PC-9 (cell line): Measurements from ENCODE around the gene COL23A1. TPM values are rescaled to one million over a fixed set of nuclear protein-coding genes. Genes with fewer than 3 reads are reported as not detected.
A peak's percentile ranks its signal among the peaks of the same experiment; 100 is the strongest.

Experiments
- BruUV-seq: library from RNA; stranded (reverse); fragments of 400-500 nt; replicated peaks from 2 replicates; lab custom pipeline; 2021; lab: Mats Ljungman, UMichigan
- CTCF ChIA-PET: fragments of 300-600 bp; sonication (Branson Sonifier 250); formaldehyde crosslinking; loops from one replicate; lab custom pipeline; 2022; ENCODE audit warnings: antibody characterized with exemption; lab: Charles Lee
- POLR2A ChIA-PET: fragments of 300-600 bp; sonication (Branson Sonifier 250); formaldehyde crosslinking; loops from one replicate; lab custom pipeline; 2022; ENCODE audit warnings: antibody characterized with exemption; ENCODE audit not compliant: unreplicated experiment; lab: Charles Lee
- DNase-seq, 2 experiments: peaks; one replicate each; pipeline versions ENCODE4 v3.0.0 to v3.0.0-alpha.2; 2015 to 2022; ENCODE audit warnings: mixed read lengths in 1 of 2
- H2AFZ ChIP-seq: fragments of 200-600 bp; sonication (generic); 2 replicates; pipeline ENCODE4 v1.8.1; 2017; ENCODE audit warnings: antibody characterized with exemption
- H3F3A ChIP-seq: fragments of 200-600 bp; sonication (generic); 2 replicates; pipeline ENCODE4 v1.8.1; 2017; ENCODE audit warnings: antibody characterized with exemption, mild to moderate bottlenecking, low read depth; ENCODE audit not compliant: insufficient read depth
- H3K27ac ChIP-seq: fragments of 200-600 bp; sonication (generic); 2 replicates; pipeline ENCODE4 v1.6.1; 2016; ENCODE audit warnings: mixed run types
- H3K27me3 ChIP-seq: fragments of 200-600 bp; sonication (generic); 2 replicates; pipeline ENCODE4 v1.6.1; 2016; ENCODE audit warnings: low read depth, mixed run types; ENCODE audit not compliant: insufficient read depth
- H3K36me3 ChIP-seq: fragments of 200-600 bp; sonication (generic); 2 replicates; pipeline ENCODE4 v1.6.1; 2016; ENCODE audit warnings: low read depth, mixed run types
- H3K4me1 ChIP-seq: fragments of 200-600 bp; sonication (generic); replicated peaks from 2 replicates; pipeline ENCODE4 v1.6.1; 2016; ENCODE audit warnings: mixed run types; ENCODE audit not compliant: insufficient read depth
- H3K4me2 ChIP-seq: fragments of 200-600 bp; sonication (generic); 2 replicates; pipeline ENCODE4 v1.6.1; 2017; ENCODE audit warnings: mixed run types
- H3K4me3 ChIP-seq: fragments of 200-600 bp; sonication (generic); 2 replicates; pipeline ENCODE4 v1.6.1; 2016; ENCODE audit warnings: mixed run types
- H3K79me2 ChIP-seq: fragments of 200-600 bp; sonication (generic); 2 replicates; pipeline ENCODE4 v1.6.1; 2017; ENCODE audit warnings: low read depth, mixed run types
- H3K9me2 ChIP-seq: fragments of 200-600 bp; sonication (generic); 2 replicates; pipeline ENCODE4 v1.8.1; 2017; ENCODE audit warnings: mild to moderate bottlenecking; ENCODE audit not compliant: insufficient read depth
- H3K9me3 ChIP-seq: fragments of 200-600 bp; sonication (generic); 2 replicates; pipeline ENCODE4 v1.8.1; 2016; ENCODE audit warnings: low read depth; ENCODE audit not compliant: insufficient read depth
- H4K20me1 ChIP-seq: fragments of 200-600 bp; sonication (generic); 2 replicates; pipeline ENCODE4 v1.8.1; 2017; ENCODE audit not compliant: insufficient read depth
- EZH2 ChIP-seq: fragments of 200-600 bp; sonication (generic); IDR thresholded peaks from 2 replicates; pipeline ENCODE4 v1.8.0; 2017; ENCODE audit warnings: antibody characterized with exemption, low read depth
- intact Hi-C: fragments of 100-400 bp; cut with micrococcal nuclease; formaldehyde crosslinking; loops from one replicate; pipeline ENCODE4 v1.10.0; 2022; ENCODE audit not compliant: unreplicated experiment
- total RNA-seq: library from RNA; stranded (reverse); gene quantifications from 2 replicates; pipeline ENCODE4 v1.2.3, GENCODE V29; 2021
- TF ChIP-seq, protein P1 (sequence below): fragments of 200-600 bp; sonication (generic); conservative IDR thresholded peaks from 2 replicates; pipeline ENCODE4 v1.6.1; 2017; ENCODE audit warnings: mixed run types, antibody characterized with exemption, mild to moderate bottlenecking, moderate library complexity

Gene COL23A1
- total RNA-seq, 1 experiment from 2014 or later: not detected

DNA sequence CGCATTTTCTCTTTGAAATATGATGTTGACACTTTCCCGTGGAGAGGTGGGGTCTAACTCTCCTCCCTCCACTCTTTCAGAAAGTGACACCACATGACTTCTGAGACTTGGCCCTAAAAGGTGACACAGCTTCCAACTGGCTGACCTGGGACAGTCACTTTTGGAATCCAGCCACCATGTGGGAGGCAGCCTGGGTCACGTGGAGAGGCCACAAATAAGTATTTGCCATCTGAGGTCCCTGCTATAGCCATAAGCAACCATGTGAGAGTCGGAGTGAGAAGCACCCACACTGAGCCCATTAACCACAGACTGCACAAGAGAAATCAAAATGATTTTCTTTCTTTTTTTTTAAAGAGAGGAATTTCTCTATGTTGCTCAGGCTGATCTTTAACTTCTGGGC is 353.5 kb downstream of the COL23A1 start:
- Histone ChIP-seq H3K36me3 (no peaks in the 10 kb centered on the region), H3K9me2 (no peaks in the 10 kb centered on the region), H3K4me2 (no peak overlapping the region), H3F3A (peaks cover 19% of the 10 kb centered on the region), H2AFZ (no peak overlapping the region), H3K27me3 (peaks cover 6% of the 10 kb centered on the region; the same call in 1 of the 2 replicates), H3K79me2 (peaks cover 3% of the 10 kb centered on the region; the same call in 1 of the 2 replicates), H3K9me3 (no peaks in the 10 kb centered on the region), H3K4me3 (no peak overlapping the region), H3K4me1 (peaks cover 7% of the 10 kb centered on the region; the same call in 1 of the 2 replicates), H3K27ac (no peak overlapping the region), H4K20me1 (no peaks in the 10 kb centered on the region)
- POLR2A ChIA-PET: no interaction called here
- no peak for DNase-seq
- TF ChIP-seq, protein P1, sequence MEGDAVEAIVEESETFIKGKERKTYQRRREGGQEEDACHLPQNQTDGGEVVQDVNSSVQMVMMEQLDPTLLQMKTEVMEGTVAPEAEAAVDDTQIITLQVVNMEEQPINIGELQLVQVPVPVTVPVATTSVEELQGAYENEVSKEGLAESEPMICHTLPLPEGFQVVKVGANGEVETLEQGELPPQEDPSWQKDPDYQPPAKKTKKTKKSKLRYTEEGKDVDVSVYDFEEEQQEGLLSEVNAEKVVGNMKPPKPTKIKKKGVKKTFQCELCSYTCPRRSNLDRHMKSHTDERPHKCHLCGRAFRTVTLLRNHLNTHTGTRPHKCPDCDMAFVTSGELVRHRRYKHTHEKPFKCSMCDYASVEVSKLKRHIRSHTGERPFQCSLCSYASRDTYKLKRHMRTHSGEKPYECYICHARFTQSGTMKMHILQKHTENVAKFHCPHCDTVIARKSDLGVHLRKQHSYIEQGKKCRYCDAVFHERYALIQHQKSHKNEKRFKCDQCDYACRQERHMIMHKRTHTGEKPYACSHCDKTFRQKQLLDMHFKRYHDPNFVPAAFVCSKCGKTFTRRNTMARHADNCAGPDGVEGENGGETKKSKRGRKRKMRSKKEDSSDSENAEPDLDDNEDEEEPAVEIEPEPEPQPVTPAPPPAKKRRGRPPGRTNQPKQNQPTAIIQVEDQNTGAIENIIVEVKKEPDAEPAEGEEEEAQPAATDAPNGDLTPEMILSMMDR: no peak
- CTCF ChIA-PET: interaction anchor here (0.6 kb wide), 1 partner anchor 15 kb away, joined by 3 read pairs; no protein-coding TSS in a partner anchor
- BruUV-seq: no TSS peak
- intact Hi-C loops: loop anchor here (10.0 kb wide), 2 partner anchors 388 to 1258 kb away; partner anchors contain the start of gene CLK4

DNA sequence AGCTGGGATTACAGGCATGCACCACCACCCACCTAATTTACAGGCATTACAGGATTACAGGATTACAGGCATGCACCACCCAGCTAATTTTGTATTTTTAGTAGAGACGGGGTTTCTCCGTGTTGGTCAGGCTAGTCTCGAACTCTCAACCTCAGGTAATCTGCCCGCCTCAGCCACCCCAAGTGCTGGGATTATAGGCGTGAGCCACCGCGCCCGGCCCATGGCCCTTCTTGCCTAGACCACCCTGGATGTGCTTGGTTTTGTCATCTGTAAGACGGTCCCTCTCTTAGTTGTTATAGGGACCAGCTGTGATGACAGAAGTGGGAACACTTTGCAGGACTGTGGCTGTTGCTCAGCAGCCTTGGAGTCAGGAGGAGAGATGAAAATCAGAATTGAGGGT is 354.1 kb downstream of the COL23A1 start:
- Histone ChIP-seq H3K4me1 (peaks cover 9% of the 10 kb centered on the region), H3K9me3 (no peaks in the 10 kb centered on the region), H3K4me2 (no peak overlapping the region), H3K79me2 (peaks cover 8% of the 10 kb centered on the region), H4K20me1 (no peaks in the 10 kb centered on the region), H3K36me3 (no peaks in the 10 kb centered on the region), H3K27me3 (no peaks in the 10 kb centered on the region; the same call in 1 of the 2 replicates), H3K9me2 (no peaks in the 10 kb centered on the region), H3F3A (peaks cover 19% of the 10 kb centered on the region), H3K27ac (no peak overlapping the region), H2AFZ (no peak overlapping the region), H3K4me3 (no peak overlapping the region)
- BruUV-seq: no TSS peak
- ChIA-PET POLR2A (no interaction called here), CTCF (no interaction called here)
- DNase-seq: peak in 1 of 2 experiments; percentile 11
- TF ChIP-seq EZH2: no peak
- TF ChIP-seq, protein P1: no peak
- intact Hi-C loops: loop anchor here (10.0 kb wide), 2 partner anchors 389 to 1259 kb away; partner anchors contain the start of gene CLK4

DNA sequence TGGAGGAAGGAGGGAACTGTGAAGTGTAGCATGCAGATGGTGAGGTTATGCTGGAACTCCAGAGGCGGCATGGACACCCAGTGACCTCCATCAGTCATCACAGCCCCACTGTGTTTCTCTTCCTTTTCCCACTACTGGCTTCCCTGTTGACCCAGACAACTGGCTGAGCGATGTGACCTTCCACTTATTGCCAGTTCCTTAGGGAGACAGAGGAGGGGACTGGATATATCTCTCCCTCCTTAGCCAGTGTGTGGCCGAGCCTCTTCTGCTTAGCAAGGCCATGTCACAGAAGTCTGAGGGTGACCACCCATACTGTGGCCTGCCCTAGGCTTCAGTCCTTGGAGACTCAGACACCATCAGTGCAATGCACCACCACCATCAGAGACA is 354.6 kb downstream of the COL23A1 start:
- H3K9me2 ChIP-seq: no peaks in the 10 kb centered on the region

More for the DNA sequence above, 354.6 kb downstream of the COL23A1 start:
- intact Hi-C loops: loop anchor here (10.0 kb wide), 2 partner anchors 389 to 1259 kb away; partner anchors contain the start of gene CLK4
- H3K4me1 ChIP-seq: peaks cover 14% of the 10 kb centered on the region
- peak in 1 of 2 experiments; percentile 15 for DNase-seq
- ChIA-PET POLR2A (no interaction called here), CTCF (no interaction called here)
- peaks cover under 1% of the 10 kb centered on the region; the same call in 1 of the 2 replicates for H3K36me3 ChIP-seq
- H3K27me3 ChIP-seq: no peaks in the 10 kb centered on the region
- H2AFZ ChIP-seq: no peak overlapping the region
- no peak overlapping the region for H3K4me2 ChIP-seq
- H3K9me3 ChIP-seq: no peaks in the 10 kb centered on the region
- H3K79me2 ChIP-seq: peaks cover 14% of the 10 kb centered on the region
- H3F3A ChIP-seq: peaks cover 19% of the 10 kb centered on the region
- H4K20me1 ChIP-seq: no peaks in the 10 kb centered on the region
- TF ChIP-seq, protein P1: no peak
- no peak for TF ChIP-seq EZH2
- no peak overlapping the region for H3K4me3 ChIP-seq
- BruUV-seq: no TSS peak
- H3K27ac ChIP-seq: no peak overlapping the region
